ENCODE data around the gene TMEM121B. TPM values are rescaled to one million over a fixed set of nuclear protein-coding genes. Genes with fewer than 3 reads are reported as not detected.

TMEM121B gene
- 3.4 TPM for total RNA-seq (2013)
- polyA plus RNA-seq (1 to 10 TPM; 1.4 to 3.2 (median 1.9) TPM), polyA minus RNA-seq (4.3 and 5.0 TPM in 2 replicates), total RNA-seq (1.3 to 9.2 (median 5.0) reads per million in 11 experiments)

DNA sequence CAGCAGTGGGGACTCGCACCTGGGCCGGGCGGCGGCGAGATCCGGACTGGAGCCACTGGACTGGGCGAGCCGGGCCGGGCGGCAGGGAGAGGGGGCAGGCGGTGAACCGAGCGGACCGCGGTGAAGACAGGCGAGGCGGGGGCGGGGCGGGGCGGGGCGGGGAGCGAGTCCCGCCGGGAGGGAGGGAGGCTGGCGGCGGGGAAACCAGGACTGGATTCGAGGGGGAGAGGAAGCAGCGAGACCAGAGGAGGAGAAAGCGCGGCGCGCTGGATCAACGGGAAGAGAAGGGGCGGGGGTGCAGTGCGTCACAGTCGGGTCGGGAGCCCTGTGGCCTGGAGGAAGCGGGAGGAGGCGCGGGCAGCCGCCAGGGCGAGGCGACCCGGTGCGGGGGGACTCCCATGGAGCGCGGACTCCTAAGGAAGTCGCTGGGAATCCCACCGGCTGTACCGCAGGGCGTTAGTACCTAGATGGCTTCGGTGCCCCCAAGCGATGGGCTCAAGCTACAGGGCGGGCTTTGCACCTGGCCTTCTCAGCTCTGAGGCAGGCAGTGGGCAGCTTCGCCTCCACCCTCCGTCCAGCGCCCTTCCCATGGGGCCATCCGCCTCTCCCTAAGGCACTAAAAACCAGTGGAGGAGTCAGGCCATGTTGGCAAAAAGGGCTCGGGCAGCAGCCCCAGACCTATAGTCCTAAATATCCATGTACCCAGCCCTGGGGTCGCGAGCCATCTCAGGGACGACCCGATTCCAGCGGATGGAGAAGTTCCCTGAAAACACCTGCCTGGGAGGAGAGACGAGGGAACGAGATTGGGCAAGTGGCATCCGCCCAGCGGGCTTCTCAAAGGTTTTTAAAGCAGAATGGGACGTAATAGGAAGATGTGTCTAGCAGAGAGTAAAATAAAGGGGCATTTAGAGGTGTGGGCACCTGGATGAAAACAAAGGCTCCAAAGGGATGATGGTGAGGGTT, at the start of gene TMEM121B:
TSS of gene TMEM121B (minus strand) at position 128 of the 963 bp plus-strand sequence. CDS start 233 bp downstream, outside the sequence.
- Mint-ChIP-seq H3K4me1 (peaks cover 44% of the 10 kb centered on the region), H3K9me3 (peaks cover 0 to 5% (median 0%) of the 10 kb centered on the region in 7 donors), H3K27ac (peak within 1 kb of the TSS in 3 of 7 donors; percentile 38 to 60 (median 58)), H3K27me3 (ENCODE audit: low read depth in 3 of 3) (peaks cover 0 to 21% (median 8%) of the 10 kb centered on the region in 3 donors), H3K36me3 (peaks cover 0 to 4% of the 10 kb centered on the region in 2 donors), H3K4me3 (peak within 1 kb of the TSS; percentile 87 to 94)
- intact Hi-C loops (cut with micrococcal nuclease), result loop anchor here (2.0 to 5.0 kb wide), 2 partner anchors 15 to 36 kb away; partner anchors contain the start of gene HDHD5 (in 1 of the 2)
- H3K9me3 ChIP-seq (replicated peaks in 1 of 2; ENCODE audit: control insufficient read depth in 1 of 2, insufficient read depth in 1 of 2, low read length in 2 of 2), result no peaks in the 10 kb centered on the region
- no peaks in the 10 kb centered on the region for H3K36me3 ChIP-seq (replicated peaks in 1 of 2; ENCODE audit: control insufficient read depth in 1 of 2, insufficient read depth in 2 of 2, low read length in 2 of 2)
- TF ChIP-seq, protein P1, sequence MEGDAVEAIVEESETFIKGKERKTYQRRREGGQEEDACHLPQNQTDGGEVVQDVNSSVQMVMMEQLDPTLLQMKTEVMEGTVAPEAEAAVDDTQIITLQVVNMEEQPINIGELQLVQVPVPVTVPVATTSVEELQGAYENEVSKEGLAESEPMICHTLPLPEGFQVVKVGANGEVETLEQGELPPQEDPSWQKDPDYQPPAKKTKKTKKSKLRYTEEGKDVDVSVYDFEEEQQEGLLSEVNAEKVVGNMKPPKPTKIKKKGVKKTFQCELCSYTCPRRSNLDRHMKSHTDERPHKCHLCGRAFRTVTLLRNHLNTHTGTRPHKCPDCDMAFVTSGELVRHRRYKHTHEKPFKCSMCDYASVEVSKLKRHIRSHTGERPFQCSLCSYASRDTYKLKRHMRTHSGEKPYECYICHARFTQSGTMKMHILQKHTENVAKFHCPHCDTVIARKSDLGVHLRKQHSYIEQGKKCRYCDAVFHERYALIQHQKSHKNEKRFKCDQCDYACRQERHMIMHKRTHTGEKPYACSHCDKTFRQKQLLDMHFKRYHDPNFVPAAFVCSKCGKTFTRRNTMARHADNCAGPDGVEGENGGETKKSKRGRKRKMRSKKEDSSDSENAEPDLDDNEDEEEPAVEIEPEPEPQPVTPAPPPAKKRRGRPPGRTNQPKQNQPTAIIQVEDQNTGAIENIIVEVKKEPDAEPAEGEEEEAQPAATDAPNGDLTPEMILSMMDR (IDR thresholded peaks at IDR 0.05), result no peak
- H3K4me1 ChIP-seq (ENCODE audit: control insufficient read depth in 1 of 2, insufficient read depth in 2 of 2, low read length in 2 of 2), result peaks cover 43 to 48% of the 10 kb centered on the region in 2 donors
- H3K9ac ChIP-seq (ENCODE audit: insufficient read depth, low read length, poor library complexity, severe bottlenecking), result peak within 1 kb of the TSS; percentile 49
- H3K27me3 ChIP-seq (ENCODE audit: control insufficient read depth in 2 of 2, insufficient read depth in 2 of 2, low read length in 2 of 2), result peaks cover 3 to 8% of the 10 kb centered on the region in 2 donors
- peaks cover 33% of the 10 kb centered on the region for H4K20me1 ChIP-seq (ENCODE audit: insufficient read depth, low read length)
- H3K27ac ChIP-seq (ENCODE audit: low read depth in 1 of 2, low read length in 2 of 2), result peak within 1 kb of the TSS in 1 of 2 donors; percentile 48
- H3K79me2 ChIP-seq (ENCODE audit: insufficient read depth, low read length), result peaks cover 25% of the 10 kb centered on the region
- H3K4me2 ChIP-seq (replicated peaks; ENCODE audit: extremely low read depth, low read length, poor library complexity, severe bottlenecking), result peak within 1 kb of the TSS; percentile 86
- peak within 1 kb of the TSS; percentile 44 to 79 (median 56) for H3K4me3 ChIP-seq (replicated peaks in 1 of 3; ENCODE audit: low read depth in 2 of 3, low read length in 3 of 3)
- H2AFZ ChIP-seq (ENCODE audit: insufficient read depth, low read depth, low read length, poor library complexity, severe bottlenecking), result peak within 1 kb of the TSS; percentile 74
- DNase-seq, result peak; percentile 72 to 78 (median 76)
- WGBS (ENCODE audit: insufficient coverage), result 2% methylated on average over 37 of the region's 69 CpGs

DNA sequence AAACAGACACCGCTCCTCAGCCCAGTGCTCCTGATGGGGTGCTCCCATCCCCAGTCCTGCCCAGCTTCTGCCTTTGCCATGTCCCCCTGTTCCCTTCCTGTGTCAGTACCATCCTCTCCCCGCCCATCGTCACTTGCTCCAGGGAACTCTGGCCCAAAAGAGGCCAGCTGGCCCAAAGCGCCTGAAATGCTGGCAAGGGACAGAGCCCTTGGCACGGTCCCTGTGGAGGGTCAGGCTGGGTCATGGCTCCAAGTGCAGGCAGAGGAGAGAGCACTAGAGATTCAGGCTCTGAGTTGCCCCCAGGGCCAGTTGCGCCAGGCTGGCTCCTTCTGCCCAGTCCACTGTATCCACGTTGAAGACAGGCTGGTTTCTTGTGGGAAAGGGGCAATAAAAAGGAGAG, 46.3 kb upstream of the TMEM121B start:
- Histone ChIP-seq H3K4me1 (ENCODE audit: control insufficient read depth in 1 of 2, insufficient read depth in 2 of 2, low read length in 2 of 2) (peaks cover 12 to 19% of the 10 kb centered on the region in 2 donors), H3K9me3 (replicated peaks in 1 of 2; ENCODE audit: control insufficient read depth in 1 of 2, insufficient read depth in 1 of 2, low read length in 2 of 2) (no peaks in the 10 kb centered on the region), H3K27ac (ENCODE audit: low read depth in 1 of 2, low read length in 2 of 2) (no peak overlapping the region), H2AFZ (ENCODE audit: insufficient read depth, low read depth, low read length, poor library complexity, severe bottlenecking) (no peak overlapping the region), H3K36me3 (replicated peaks in 1 of 2; ENCODE audit: control insufficient read depth in 1 of 2, insufficient read depth in 2 of 2, low read length in 2 of 2) (no peaks in the 10 kb centered on the region), H3K4me3 (replicated peaks in 1 of 3; ENCODE audit: low read depth in 2 of 3, low read length in 3 of 3) (no peak overlapping the region), H3K4me2 (replicated peaks; ENCODE audit: extremely low read depth, low read length, poor library complexity, severe bottlenecking) (no peak overlapping the region), H3K79me2 (ENCODE audit: insufficient read depth, low read length) (no peaks in the 10 kb centered on the region), H4K20me1 (ENCODE audit: insufficient read depth, low read length) (no peaks in the 10 kb centered on the region), H3K27me3 (ENCODE audit: control insufficient read depth in 2 of 2, insufficient read depth in 2 of 2, low read length in 2 of 2) (no peaks in the 10 kb centered on the region), H3K9ac (ENCODE audit: insufficient read depth, low read length, poor library complexity, severe bottlenecking) (no peak overlapping the region)
- TF ChIP-seq, protein P1 (IDR thresholded peaks at IDR 0.05), result no peak
- WGBS (ENCODE audit: insufficient coverage), result 89% methylated on average over 7 of the region's 7 CpGs
- Mint-ChIP-seq H3K36me3 (no peaks in the 10 kb centered on the region), H3K27ac (peak overlapping the region in 1 of 7 donors; percentile 66), H3K27me3 (ENCODE audit: low read depth in 3 of 3) (peaks cover 2 to 12% (median 3%) of the 10 kb centered on the region in 3 donors), H3K9me3 (peaks cover 0 to 2% (median 0%) of the 10 kb centered on the region in 7 donors), H3K4me3 (no peak overlapping the region), H3K4me1 (peaks cover 19% of the 10 kb centered on the region)
- intact Hi-C loops (cut with micrococcal nuclease), result no loop called here
- DNase-seq, result no peak

Data from CD14-positive monocyte (primary cell).